ENCODE data around the gene ABTB2.
"Not testable (repeated sequence)": the region's sequence is repeated elsewhere in the genome, so short reads cannot be mapped to it uniquely, and the experiment has no call there.

The ABTB2 gene

DNA sequence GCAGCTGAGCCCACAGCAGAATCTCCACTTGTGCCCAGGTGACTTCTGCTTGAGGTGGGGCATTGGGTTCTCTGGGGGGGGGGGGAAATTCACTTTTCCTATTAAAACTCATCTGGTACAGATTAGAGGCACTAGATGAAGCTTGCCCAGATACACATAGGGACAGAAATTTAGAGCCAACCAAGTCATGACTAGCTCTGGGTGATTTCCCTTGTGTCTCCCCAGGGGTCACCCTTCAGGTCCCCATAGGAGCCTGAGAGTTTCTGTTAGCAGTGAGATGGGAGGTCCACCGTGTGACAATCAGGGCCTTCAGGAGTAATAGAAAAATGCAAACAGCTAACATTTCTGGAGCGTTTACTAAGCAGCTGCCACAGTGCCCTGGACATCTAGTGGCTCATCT, 175.4 kb downstream of the ABTB2 start:
- no peak for FAIRE-seq

DNA sequence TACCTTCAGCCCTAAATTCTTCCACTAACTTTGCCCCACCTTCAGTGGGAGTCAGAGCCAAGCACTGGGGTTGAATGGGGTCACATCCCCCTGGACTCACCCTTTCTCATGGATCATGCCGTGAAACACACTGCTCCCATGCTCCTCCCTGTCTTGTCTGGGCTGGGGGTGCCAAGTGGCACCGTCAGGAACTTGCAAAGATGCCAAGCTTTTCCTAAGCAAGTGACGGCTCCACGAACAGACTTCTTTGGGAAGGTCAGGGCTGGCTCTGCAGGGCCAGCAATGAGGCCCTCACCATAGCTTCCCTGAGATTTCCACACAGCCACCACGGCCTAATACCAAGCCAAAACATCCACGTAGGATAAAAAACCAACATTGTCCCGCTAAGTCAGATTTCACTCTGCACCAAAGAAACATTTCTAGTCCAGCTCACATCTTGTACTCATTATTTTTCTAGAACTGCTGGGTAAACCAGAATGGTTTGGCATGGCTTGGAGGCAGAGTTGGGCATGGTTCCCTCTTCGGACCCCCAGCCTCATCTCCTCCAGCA, 175.9 kb downstream of the ABTB2 start:
- no peak for FAIRE-seq

DNA sequence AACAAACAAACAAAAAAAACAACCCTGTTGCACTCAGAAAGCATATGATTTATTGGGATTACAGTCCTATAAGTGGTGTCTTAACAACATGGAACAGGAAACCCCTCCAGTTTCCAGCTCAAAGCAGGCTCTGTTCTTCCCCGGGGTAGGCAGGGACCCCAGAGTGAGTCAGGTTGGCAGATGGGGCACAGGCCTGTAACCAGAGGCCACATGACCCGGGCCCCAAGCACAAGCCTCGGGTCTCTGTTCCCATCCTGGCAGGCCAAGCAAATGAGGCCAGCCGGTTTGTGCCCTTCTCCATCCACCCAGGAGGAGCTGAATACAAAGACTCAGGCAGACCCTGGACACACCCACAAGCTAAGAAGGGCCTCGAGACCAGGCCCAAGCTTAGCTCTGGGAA, 176.6 kb downstream of the ABTB2 start:
- no peak for FAIRE-seq

DNA sequence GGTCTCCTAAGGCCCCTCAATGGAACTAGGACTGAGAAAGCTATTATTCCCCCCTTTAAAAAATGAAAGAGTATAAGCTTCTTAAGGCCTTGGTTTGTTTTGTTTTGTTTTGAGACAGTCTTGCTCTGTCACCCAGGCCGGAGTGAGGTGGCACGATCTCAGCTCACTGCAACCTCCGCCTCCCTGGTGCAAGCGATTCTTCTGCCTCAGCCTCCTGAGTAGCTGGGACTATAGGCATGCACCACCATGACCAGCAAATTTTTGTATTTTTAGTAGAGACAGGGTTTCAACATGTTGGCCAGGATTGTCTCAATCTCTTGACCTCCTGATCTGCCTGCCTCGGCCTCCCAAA, 177.0 kb downstream of the ABTB2 start:
- not testable (repeated sequence) for FAIRE-seq

DNA sequence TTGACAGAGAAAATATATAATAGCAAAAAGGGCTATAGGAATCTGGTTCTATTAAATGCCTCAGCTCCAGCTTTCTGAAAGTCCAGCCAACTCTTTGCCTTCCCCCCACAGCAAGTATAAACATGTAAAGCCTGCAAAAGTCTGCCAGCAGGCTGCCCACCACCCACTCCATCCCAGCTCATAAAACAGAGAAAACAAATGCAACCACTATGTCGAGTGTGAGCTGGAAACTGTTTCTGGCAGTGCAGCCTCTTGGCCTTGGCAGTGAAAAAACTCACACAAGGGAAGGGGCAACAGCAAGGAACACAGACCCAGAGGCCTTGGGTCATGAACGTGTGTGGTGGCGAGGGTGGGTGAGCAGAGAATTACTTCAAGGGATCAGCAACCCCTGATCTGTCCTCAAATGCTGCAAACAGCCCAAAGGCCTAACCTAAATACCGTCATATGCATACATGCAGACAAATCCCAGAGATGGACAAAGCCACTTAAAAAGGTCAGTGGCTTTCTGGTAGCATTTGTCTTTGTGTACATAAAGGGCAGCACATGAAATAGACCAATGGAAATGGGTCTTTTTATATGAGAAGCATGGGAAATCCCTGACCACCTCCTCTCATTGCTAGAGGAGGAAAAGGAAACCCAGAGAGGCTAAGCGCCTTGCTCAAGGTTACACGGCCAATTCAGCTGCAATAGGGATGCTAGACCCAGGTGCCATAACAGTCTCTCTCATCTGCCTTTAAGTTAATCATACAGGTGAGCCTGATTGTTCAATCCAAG, 177.6 kb downstream of the ABTB2 start:
- no peak for FAIRE-seq

DNA sequence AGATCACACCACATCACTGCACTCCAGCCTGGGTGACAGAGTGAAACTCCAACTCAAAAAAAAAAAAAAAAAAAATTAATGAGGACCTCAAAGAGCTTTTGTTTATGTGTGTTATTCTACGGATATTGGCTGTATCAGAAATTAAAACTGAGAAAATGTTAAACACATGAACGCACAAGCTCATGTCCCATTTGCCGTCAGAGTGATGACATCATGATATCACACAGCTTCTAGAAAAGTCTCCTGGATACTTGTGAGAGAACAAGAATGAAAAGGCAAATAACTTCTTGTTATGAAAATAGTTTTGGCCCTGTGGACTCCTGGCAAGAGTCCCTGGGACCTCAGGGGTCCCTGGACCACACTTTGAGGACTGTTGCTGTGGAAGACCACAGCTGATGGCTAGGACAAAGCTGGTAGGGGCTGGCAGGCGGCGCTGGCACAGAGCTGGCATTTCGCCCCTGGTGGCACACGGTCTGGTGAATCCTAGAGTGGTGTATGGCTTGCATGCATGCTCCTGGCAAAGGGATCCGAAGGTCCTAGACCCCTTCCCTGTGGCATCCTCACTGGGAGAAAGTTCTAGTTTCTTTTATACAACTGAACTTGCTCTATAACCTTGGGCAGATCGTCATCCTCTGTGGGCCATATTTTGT, 178.7 kb downstream of the ABTB2 start:
- no peak for FAIRE-seq

DNA sequence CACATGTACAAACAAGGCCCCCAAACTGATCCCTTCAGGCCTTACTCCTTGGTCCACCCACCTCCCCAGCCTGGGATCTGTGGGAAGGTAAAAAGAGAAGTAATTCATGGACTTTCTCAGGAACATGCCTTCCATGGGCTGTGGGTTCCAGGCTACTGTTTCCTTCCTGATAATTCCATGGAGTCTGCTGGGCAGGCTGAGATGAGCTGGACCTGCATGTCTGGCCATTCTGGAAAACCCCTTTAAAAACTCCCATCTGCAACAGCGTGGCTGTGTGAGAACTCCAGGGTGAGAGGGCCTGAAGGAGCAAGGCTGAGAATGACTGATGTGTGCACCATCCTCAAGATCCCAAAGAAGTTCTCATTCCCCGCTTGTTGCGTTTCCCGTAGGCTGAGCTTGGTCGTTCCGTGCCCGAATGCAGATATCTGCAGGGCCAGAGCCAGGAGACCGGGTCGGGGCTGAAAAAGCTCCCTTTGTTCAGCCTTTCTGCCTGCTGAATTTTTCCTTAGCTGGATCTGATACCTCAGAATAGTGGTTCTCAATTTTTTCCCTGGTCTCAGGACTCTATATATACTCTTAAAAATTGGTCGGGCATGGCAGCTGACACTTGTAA, 179.5 kb downstream of the ABTB2 start:
- no peak for FAIRE-seq

DNA sequence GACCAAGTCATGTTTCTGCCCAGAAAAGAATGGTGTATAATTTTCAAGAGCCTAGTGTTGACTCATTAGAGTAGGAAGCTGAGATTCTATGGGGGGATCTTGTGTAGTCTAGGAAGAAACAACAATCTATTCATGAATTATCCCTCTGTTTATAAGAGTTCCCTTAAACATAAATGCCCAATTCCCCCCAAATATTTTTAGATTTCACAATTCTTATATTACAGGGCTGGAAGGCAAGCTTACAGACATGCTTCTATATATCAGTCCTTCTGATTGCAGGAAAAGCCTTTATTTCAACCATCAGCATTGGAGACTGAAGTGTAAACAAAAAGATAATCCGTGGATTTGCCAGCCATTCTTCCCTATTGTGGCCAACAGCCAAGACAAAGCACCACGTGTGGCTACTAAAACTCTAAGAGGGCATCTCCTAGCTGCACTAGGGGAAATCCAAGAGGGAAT, 181.0 kb downstream of the ABTB2 start:
- no peak for FAIRE-seq

DNA sequence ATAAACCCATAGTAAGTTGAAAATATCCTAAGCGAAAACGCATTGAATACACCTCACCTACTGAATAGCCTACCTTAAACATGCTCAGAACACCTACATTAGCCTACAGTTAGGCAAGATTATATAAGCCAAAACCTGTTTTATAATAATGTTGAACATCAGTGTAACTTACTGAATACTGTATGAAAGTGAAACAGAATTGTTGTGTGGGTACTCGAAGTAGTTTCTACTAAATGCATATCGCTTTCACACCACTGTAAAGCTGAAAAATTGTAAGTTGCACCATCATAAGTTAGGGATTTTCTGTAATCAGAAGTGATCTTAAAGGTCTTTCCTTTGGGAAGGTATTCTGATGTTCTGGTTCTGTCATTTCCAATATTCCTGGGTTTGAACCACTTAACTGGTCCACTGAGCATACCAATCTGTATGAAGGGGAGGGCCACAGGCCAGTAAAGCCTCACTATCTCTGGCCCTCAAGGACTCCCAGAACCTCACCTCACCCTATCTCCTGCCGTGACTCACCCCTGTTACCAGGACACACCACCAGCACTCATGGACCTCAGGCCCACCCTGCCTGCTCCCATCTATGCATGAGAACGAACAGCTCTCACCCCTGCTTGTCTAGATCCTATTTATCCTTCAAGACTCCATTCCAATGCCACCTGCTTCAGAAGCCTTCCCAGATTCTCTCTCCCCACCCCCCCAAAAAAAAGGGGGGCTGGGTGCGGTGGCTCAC, 182.4 kb downstream of the ABTB2 start:
- FAIRE-seq, result no peak

DNA sequence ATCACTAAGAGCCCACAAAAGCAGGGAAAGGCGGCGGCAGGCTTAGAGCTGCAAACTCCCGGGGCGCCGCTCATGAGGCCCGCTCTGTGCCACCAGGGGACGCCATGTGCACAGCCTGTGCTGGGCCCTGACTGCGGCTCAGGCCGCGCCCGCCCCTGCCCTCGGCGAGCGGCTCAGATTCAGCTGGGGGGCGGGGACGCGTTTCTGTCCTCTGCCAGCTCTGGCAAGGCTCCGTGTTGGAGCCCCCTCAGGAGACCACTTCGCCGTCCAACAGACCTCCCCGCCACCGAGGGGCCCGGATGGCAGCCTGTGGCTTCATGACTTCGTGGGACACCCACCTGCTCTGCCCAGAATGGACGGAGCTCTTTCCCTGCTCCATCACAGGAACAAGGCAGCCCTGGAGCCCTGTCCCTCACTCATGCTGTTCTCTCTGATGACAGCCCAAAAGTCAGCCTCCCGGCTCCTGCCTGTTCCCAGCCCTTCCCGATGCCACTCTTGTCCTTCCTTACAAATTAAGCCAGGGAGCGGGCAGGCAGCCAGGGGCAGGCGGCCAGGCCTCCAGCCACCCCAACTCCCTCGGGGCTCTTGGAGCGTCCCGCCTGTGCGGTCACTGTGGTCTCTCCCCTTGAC, 183.3 kb downstream of the ABTB2 start:
- no peak for FAIRE-seq

DNA sequence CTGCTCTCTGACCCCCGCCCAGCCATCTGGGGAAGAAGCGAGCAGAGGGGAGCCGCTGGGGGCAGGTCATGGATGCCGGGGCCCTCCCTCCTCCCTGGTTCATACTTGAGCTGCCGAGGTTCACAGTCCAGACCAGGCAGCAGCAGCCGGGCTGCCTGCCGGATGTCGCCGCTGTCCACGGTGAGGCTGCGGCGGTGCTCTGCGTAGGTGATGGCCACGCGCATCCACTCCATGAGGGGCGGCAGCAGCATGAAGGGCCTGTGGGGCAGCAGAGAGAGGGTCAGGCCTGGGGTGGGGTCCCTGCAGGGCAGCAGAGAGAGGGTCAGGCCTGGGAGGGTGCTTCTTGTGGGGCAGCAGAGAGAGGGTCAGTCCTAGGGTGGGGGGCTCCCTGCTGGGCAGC, 184.8 kb downstream of the ABTB2 start:
- no peak for FAIRE-seq

DNA sequence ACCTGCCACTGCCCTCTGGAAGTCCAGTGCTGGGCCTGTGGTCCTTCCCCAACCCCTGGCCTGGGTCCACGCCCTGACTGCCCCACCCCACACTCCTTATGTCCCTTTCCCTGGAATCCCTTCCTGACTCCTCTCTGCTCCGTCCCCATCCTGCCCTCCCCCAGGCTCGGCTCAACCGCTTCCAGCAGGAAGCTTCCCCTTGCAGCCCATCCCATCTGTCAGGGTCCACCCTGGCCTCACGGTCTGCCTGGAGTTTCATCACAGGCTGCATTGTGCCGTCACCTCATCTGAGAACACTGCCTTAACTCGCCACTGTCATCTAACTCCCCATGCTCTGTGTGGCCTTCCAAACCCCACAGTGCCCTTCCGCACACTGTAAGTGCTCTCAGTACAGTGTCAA, 188.1 kb downstream of the ABTB2 start:
- no peak for FAIRE-seq

DNA sequence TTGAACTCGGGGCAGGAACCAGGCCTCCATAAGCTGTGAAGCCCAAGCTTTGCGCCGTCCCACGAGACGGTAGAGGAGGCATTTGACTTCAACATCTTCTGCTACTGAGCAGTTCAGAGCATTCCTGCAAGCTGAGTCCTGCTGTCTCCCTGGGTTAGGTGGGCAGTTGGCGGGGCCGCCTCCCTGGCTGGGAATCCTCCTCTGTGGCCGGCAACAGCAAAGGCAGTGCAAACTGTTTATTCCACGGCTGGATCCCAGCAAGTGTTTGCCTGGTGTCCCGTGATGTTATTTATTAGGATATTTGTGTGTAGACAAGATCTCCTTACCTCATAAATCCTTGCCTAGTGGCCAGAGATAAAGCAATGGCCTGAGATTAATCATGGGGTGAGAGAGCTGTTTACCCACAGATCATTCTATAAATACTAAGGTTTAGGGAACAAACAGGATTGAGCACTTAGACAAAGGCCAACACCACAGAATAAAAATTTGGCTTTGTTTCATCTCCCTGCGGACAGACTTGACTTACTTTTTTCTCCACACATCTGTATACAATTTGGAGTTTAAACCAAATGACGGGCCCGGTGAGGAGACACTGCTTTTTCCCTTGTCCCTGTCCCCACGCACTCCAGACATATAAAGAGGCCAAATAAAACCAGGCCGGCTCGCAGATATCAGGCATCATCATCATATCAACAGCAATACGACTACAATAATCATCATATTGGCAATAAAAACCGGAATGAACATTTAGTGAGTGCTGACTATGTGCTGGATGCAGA, 189.0 kb downstream of the ABTB2 start:
- no peak for FAIRE-seq

DNA sequence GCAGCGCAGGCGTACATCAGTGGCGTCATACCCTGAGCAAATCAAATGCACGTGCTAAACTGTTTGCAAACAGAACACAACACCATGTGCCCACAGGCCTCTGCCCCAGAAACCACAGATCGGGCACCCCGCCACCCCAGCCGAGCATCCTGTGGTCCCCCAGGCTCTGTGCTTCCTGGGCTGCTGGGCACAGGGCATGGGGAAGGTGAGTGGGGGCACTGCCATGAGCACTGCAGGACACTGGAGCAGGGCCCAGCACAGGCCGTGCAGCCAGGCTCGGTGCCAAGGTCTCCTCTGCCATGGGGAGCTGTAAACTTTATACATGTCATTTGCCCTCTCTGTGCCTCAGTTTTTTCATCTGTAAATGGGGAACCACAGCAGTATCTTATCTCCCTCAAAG, 189.8 kb downstream of the ABTB2 start:
- no peak for FAIRE-seq

DNA sequence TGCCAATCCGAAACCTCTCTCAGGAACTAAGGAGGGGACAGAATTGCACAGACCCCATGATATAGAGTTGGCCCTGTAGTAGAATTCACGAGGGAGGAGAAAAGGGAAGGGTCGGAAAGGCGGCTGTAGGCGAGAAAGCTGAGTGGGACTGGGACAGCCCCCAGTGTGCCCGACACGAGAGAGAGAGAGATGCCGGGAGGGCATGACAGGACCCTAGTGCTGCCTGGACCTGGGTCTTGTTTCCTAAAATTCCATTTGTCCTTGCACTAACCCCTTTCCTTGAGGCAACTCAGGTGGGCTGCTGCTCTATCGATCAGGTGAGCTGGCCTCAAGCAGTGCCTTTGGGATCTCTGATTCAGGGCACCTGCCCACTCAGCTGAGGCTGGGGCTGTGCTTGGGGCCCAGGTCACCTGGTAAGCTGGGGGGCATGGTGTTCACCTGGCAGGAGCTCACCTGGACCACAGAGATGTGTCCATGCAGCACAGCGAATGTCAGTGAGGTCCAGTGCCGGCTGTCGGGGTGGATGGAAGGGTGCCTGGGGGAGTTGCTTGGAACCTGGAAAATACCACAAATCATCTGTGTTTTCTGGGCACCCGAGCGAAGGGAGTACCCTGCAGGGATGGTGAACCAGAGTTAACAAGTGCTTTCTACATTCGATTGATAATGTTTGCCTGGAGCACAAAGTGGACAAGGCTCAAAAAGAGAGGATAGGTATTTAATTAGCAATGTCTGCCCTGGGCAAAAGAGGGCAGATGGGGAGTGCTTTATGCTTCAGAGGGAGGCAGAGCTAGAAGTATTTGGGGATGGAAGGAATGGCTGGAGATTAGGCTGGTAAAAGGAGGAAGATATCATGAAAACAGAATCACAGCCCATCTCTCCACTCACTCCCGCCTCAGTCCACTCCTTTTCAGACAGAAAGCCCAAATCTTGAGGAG, 190.7 kb downstream of the ABTB2 start:
- no peak for FAIRE-seq

DNA sequence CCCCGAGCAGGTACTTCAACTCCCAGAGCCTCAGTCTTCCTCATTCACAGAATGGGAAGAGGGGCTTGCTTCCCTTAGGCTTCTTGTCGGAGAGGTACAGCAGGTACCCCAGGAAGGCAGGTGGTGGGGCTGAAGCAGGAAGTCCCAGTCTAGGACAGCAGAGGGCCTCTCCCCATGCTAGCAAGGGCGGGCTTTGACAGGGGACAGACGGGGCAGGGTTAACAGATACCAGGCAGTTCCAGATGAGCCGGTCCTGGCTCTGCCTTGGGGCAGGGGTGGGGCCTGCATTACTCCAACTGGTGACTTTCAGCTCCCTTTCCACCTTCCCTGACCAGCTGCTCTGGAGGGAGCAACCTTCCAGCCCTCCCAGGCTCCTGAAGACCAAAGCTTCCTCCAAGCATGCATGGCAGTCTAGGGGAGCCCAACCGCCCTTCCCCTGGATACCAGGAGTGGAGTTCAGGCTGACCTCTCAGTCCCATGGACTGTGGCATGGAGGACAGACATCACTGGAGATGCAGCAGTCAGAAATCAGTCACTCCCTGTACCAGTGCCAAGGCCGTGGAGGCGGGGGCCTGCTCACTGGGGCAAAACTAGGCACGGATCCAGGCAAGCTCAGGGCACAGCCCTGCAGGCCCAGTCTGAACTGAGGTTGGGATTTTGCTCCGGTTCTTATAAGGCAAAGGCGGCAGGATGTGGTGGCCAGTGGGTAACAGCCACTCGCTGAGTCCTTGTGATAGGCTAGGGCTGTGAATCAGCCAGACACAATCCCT, 191.8 kb downstream of the ABTB2 start:
- no peak for FAIRE-seq

DNA sequence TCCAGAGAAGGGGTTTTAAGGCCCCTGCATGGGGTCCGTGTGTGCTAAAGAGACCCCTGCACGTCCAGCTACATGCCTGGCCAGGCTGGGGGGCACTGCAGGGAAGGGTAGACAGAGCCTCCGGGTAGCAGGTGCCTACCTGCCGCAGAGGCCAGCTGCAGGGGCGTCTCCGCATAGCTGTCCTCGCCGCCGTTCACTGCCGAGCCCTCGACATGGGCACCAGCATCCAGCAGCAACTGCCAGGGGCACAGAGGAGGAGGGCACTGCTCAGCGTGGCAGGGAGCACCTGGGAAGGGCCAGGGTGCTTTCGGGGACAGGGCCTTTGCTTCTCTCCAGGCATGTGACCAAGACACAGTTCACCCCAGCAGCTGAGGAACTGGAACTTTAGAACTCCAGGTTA, 192.7 kb downstream of the ABTB2 start:
- FAIRE-seq, result no peak

DNA sequence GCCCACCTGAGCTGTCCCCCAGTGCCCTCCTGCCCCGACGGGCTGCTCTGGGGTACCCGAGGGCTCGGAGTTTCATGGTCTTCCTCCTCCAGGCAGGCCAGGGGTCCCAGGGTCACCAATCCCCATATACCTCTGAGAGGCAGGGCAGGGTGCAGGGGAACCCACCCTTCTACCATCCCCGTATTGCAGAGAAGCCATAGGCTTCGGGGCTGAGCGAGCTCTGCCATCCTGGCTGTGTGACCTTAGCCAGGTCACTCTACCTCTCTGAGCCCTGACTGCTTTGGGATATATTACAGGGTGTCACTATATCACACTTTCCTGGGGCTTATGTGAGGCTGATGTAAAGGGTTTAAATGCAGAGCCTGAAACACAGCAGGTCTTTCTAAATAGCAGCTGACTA, 195.0 kb downstream of the ABTB2 start:
- FAIRE-seq, result no peak

DNA sequence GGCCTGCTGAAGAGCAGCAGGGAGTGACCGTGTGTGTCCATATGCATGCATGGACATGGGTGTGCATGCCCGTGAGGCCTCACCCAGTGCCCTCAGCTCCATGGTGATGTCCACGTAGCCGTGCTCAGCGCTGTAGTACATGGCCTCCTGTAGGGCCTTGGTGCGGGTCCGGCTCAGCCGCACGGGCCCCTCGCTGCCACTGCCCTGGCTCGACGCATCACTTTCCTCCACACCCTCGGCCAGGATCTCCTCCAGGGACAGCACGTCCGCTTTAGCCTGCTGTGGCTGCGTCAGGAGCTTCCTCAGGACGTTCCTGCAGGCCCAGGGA, 195.4 kb downstream of the ABTB2 start:
- no peak for FAIRE-seq

DNA sequence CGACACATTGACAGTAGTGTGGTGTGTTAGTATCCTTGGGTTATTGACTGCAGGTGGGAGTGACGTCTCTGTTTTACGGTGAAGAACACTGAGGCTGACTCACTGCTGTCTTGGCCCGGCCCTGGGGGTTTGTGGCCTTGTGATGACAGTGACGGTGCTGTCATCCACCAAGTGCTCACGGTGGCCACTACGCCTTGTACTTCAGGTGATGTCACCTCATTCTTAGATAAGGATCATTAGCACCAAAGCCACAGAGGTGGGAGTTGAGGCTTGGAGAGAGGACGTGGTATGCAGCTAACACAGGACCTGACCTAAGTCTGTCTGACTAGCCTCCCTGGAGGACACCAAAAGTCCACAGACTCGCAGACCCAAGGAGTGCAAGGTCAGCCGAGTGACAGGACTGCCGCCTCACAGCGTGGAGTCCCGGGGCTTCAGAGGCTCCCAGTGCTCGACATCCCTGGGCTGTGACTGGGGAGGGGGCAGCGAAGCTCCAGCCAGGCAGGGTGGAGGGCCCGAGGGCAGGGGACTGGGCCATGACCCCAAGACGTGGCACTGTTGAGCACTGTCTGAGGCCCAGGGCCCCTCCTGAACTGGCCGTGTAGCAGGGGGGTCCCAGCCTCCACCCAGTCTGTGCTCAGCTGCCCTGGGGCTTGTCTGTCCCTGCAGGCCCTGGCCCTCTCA, 195.9 kb downstream of the ABTB2 start:
- FAIRE-seq, result no peak
